ENCODE data around the gene SULT2B1.

The SULT2B1 gene

DNA sequence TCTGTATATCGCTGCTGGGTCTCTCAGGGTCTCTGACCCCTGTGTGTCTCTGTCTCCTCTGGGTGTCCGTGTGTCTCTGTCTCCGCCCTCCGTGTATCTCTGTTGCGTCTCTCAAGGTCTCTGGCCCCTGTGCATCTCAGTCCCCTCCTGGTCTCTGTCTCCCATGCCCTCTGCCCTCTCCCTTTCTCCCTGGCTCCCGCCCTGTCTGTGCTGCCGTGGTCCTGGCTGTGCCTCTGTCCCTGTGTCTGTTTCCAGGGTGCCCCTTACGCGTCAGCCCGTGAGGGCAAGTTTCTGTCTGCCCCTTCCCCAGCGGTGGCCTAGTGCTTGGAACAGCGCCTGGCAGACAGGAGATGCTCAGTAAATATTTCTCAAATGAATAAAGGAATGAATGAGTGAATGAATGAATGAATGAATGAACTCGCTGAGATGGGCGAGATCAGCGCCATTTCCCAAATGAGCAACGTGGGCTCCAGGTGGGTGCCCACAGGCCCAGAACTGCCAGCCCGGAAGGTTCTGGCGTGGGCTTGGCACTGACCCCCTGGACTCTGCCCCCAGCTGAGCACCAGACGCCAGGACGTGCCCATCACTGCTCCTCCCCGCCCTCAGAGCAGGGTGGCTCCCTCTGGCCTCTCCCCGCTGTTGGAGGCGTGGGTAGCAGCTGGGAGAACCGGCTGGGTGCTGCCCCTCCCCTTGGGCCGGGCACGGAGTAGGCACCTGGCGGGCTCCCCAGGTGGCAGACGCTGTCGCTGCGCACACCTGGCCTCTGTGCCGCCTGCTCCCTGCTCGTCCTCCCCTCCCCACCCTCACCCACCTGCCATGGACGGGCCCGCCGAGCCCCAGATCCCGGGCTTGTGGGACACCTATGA is at the start of gene SULT2B1:
TSS of gene SULT2B1 (plus strand) at position 736 of the 866 bp plus-strand sequence. CDS start at position 817, 81 bp downstream.
- no peak for DNase-seq
- TF ChIP-seq POLR2A (IDR thresholded peaks at IDR 0.05; ENCODE audit: low read length), result no peak
- TF ChIP-seq GATA1 (IDR thresholded peaks at IDR 0.05; ENCODE audit: low read depth, low read length), result no peak

DNA sequence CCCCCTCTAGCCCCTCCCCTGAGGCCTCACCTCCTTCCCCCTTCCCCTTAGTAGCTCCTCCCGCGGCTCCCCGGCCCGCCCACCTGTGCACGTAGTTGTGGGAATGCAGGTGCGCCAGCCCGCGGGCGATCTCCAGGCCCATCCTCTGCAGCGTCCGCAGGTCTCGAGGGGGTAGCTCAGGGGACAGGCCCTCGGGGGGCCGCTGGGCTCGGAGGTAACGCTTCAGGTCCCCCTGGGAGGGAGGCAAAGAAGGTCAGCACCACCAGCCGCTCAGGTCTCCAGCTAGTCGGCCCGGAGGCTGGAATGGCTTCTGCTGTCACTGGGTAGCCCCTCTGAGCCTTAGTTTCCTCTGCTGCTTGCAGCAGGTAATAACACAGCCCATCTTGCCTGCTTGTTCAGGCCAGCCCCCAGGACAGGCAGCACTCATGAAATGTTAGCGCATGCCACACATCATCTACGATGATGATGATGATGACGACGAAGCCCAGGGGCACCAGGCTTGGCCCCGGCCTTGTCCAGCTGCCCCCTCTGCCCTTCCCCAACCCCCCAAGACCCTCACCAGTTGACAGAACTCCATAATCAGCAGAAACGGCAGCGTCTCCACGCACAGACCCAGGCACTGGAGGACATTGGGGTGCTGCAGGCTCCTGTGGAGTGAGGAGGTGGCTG is 49.5 kb upstream of the SULT2B1 start:
- no peak for DNase-seq
- no peak for TF ChIP-seq GATA1 (IDR thresholded peaks at IDR 0.05; ENCODE audit: low read depth, low read length)
- TF ChIP-seq POLR2A (IDR thresholded peaks at IDR 0.05; ENCODE audit: low read length), result no peak

GRCh38 chr19:48506138-48506733 is 45.7 kb upstream of the SULT2B1 start:
- DNase-seq, result peak in 1 of 2 experiments; percentile 70
- TF ChIP-seq GATA1 (IDR thresholded peaks at IDR 0.05; ENCODE audit: low read depth, low read length), result no peak
- no peak for TF ChIP-seq POLR2A (IDR thresholded peaks at IDR 0.05; ENCODE audit: low read length)

DNA sequence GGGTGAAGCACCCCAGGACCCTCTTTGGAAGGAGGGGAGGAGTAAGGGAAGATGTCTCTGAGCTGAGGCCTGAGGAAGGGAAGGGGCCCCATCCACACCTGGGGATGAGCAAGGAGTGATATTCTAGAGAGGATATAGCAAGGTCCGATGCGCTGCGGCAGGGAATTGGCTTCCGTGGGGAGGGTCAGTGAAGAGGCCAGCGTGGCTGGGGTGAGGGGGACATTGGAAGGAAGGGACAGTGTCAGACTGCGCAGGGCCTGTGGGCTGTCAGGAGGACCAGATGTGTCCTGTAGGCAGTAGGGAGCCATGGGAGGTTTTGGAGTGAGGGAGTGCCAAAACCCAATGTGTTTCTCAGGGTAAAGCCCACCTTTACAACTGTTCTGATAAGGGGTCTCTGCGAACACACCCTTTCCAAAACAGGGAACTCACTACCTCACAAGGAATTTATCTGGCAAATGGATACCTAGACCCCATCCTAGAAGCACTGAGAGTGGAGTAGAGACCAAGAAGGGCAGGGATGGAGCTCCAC is 44.0 kb upstream of the SULT2B1 start:
- no peak for DNase-seq
- TF ChIP-seq GATA1 (IDR thresholded peaks at IDR 0.05; ENCODE audit: low read depth, low read length), result no peak
- no peak for TF ChIP-seq POLR2A (IDR thresholded peaks at IDR 0.05; ENCODE audit: low read length)

- no peak for DNase-seq
- TF ChIP-seq GATA1 (IDR thresholded peaks at IDR 0.05; ENCODE audit: low read depth, low read length) (no peak), POLR2A (IDR thresholded peaks at IDR 0.05; ENCODE audit: low read length) (no peak)
These were observed 43.1 kb upstream of the SULT2B1 start for GRCh38 chr19:48508729-48509411.

DNA sequence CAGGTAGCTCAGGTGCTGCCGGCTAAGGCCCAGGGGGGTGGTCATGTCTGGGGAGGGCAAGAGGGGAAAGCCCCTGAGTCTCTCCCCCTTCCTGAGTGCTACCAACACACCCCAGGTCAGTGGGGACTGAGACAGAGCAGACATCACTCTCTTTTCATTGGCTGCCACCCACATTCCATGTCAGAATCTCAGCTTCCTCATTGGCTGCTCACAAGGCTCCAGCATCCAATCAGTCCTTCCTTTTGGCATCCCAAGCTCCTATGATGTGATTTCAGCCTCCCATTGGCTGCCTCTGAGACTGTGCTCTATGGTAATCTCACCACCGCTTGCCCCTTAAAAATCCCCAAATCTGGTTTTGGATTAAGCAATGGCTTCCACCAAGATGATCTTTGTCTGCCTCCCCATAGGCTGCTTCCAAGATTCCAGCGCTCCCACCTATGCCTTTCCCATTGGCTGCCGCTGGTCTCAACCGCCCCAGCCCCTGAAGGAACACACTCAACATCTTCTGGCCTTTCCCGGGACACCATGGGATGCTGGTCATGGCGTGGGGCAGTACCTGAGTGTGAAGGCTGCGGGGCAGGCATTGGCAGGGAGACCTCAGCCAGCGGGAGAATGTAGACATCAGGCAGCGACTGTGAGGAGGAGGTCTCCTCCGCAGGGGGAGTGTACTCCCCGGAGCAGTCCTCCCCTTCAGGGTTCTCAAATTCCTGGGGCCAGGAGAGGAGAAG is 42.3 kb upstream of the SULT2B1 start:
- DNase-seq, result no peak
- TF ChIP-seq POLR2A (IDR thresholded peaks at IDR 0.05; ENCODE audit: low read length) (no peak), GATA1 (IDR thresholded peaks at IDR 0.05; ENCODE audit: low read depth, low read length) (no peak)

GRCh38 chr19:48510421-48511268 is 41.3 kb upstream of the SULT2B1 start:
- DNase-seq, result peak in 1 of 2 experiments; percentile 80
- TF ChIP-seq GATA1 (IDR thresholded peaks at IDR 0.05; ENCODE audit: low read depth, low read length), result no peak
- no peak for TF ChIP-seq POLR2A (IDR thresholded peaks at IDR 0.05; ENCODE audit: low read length)

GRCh38 chr19:48511321-48511731 is 40.6 kb upstream of the SULT2B1 start:
- DNase-seq, result no peak

GRCh38 chr19:48511800-48512503 is 40.0 kb upstream of the SULT2B1 start, which contains the start of gene LMTK3:
LMTK3 (minus strand) TSS chr19:48511835; CDS start chr19:48511576, 259 bp downstream.
- TF ChIP-seq POLR2A (IDR thresholded peaks at IDR 0.05; ENCODE audit: low read length) (no peak), GATA1 (IDR thresholded peaks at IDR 0.05; ENCODE audit: low read depth, low read length) (no peak)
- DNase-seq, result no peak

More at GRCh38 chr19:48511321-48511731, 40.6 kb upstream of the SULT2B1 start:
- TF ChIP-seq GATA1 (IDR thresholded peaks at IDR 0.05; ENCODE audit: low read depth, low read length) (no peak), POLR2A (IDR thresholded peaks at IDR 0.05; ENCODE audit: low read length) (no peak)

DNA sequence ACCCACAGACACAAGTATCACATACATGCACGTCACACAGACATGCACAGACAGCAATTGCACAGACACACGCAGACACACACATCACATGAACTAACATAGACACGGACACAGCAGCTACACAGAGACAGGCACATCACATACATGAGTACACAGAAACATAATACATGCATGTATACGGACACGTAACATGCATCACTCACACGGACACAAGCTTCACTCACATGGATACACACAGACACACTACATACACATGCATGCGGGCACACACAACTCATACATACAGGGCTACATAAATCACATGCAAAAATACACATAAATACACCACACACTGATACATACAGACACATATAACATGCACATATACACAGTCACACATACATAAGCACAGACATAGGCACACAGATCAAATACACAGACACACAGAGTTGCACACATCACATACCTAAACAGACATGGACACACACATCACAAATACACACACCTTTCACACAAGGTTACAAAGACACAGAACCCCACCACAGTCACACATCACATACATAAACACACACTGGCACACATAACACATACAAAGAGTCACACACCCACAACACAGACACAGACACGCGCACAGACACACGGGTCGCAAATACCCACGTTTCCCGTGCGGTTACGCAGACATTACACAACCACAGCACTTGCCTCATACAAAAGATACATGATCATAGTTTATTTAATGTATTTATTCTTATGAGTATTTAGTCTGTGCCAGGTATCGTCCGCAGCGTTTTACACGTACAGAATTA is 39.3 kb upstream of the SULT2B1 start:
- DNase-seq, result no peak
- TF ChIP-seq POLR2A (IDR thresholded peaks at IDR 0.05; ENCODE audit: low read length), result no peak
- TF ChIP-seq GATA1 (IDR thresholded peaks at IDR 0.05; ENCODE audit: low read depth, low read length), result no peak

Data from erythroblast (primary cell).